ENCODE data around the gene HYAL2. TPM values are rescaled to one million over a fixed set of nuclear protein-coding genes. Genes with fewer than 3 reads are reported as not detected.
A peak's percentile ranks its signal among the peaks of the same experiment; 100 is the strongest.

Gene HYAL2
- total RNA-seq, 4 donors from 2014 or later = 112 to 289 (median 166) TPM

DNA sequence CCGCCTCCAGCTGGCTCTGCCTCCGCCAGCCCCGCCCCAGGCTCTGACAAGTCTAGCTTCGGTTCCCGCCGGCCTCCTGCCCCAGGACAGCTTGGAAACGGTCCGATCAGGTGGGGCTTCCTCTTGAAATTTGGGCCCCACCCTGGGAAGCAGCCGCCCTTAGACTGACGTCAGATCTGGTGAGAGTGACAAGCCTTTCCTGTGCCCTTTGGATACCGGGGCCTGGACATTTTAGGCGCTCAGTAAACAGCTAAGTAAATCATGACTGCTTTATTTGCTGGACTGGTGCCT, 23.0 kb downstream of the HYAL2 start:
- DNase-seq = no peak
- Histone ChIP-seq H3K27me3 (no peaks in the 10 kb centered on the region), H3K4me3 (peak overlapping the region; percentile 46 to 48), H3K36me3 (no peaks in the 10 kb centered on the region), H3K4me1 (peaks cover 0 to 8% of the 10 kb centered on the region in 2 donors), H3K27ac (peak overlapping the region; percentile 85 to 87), H3K9me3 (no peaks in the 10 kb centered on the region)
- intact Hi-C loops (cut with DNase I; ENCODE audit: low total_unique reads) = no loop called here
- no peak for TF ChIP-seq POLR2A (IDR thresholded peaks at IDR 0.05)
- TF ChIP-seq CTCF (IDR thresholded peaks at IDR 0.05) = no peak

GRCh38 chr3:50298836-50299637, 23.5 kb downstream of the HYAL2 start, which contains the start of the genes HYAL3 and NAA80:
Gene HYAL3, minus strand, starts transcription at chr3:50299405. Its CDS starts 3,803 bp downstream, at chr3:50295602.
Gene NAA80, minus strand, starts transcription at chr3:50299405. Its CDS starts 1,942 bp downstream, at chr3:50297463.
- Histone ChIP-seq H3K4me1 (peaks cover 0 to 8% of the 10 kb centered on the region in 2 donors), H3K27ac (peak within 1 kb of the TSS; percentile 87 to 92), H3K36me3 (no peaks in the 10 kb centered on the region), H3K27me3 (no peaks in the 10 kb centered on the region), H3K4me3 (peak within 1 kb of the TSS; percentile 52 to 70), H3K9me3 (no peaks in the 10 kb centered on the region)
- TF ChIP-seq CTCF (IDR thresholded peaks at IDR 0.05) = peak; percentile 12 to 65 (median 38)
- TF ChIP-seq POLR2A (IDR thresholded peaks at IDR 0.05) = peak; percentile 96 to 98
- intact Hi-C loops (cut with DNase I; ENCODE audit: low total_unique reads) = no loop called here
- peak; percentile 99 to 100 for DNase-seq

DNA sequence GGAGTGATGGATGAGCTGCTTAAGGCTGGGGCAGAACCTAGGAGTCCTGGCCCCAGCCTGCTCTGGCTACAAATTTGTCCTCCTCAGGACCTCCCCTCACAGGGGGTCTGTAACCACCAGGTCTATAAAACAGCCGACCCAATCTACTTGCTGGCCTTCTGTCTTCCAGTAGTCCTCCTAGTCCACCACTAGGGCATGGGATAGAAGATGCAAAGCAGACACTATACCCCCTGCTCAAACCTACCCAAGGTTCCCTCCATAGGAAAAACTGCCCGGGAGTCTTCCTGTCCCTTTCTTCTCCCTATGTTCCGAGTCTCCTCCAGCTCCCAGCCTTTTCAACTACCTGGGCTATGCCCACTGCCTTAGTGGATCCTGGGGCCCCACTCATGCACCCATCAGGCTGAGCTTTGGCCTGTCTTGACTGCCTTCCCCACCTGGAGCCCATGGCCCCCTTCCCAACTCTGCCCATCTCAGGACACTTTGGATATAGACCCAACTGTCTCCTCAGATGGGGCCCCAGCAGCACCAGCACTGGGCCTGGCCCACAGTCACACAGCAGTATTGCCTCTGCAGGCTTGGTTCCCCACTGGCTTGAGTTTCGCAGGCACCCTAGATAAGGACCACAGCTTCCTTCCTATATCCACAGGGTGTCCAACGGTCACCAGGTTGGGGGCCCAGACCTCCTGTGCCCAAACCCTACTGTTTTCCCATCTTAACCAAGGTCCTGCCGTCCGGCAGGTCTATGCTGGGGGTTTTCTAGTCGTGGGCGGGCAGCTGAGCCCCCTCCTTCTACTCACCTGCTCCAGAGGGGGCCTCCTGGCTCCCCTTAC, 24.4 kb downstream of the HYAL2 start:
- no peak for TF ChIP-seq CTCF (IDR thresholded peaks at IDR 0.05)
- no peak for TF ChIP-seq POLR2A (IDR thresholded peaks at IDR 0.05)
- H3K4me1 ChIP-seq = peaks cover 0 to 8% of the 10 kb centered on the region in 2 donors
- peak in 1 of 2 donors; percentile 31 for DNase-seq

GRCh38 chr3:50297384-50297775, 25.2 kb downstream of the HYAL2 start:
- Histone ChIP-seq H3K27me3 (no peaks in the 10 kb centered on the region), H3K9me3 (no peaks in the 10 kb centered on the region), H3K4me1 (peaks cover 0 to 8% of the 10 kb centered on the region in 2 donors), H3K27ac (no peak overlapping the region), H3K36me3 (no peaks in the 10 kb centered on the region), H3K4me3 (no peak overlapping the region)
- intact Hi-C loops (cut with DNase I; ENCODE audit: low total_unique reads) = no loop called here
- DNase-seq = peak in 1 of 2 donors; percentile 55
- TF ChIP-seq POLR2A (IDR thresholded peaks at IDR 0.05) (no peak), CTCF (IDR thresholded peaks at IDR 0.05) (no peak)

More for the DNA sequence above, 24.4 kb downstream of the HYAL2 start:
- no peaks in the 10 kb centered on the region for H3K9me3 ChIP-seq
- intact Hi-C loops (cut with DNase I; ENCODE audit: low total_unique reads) = no loop called here
- H3K27me3 ChIP-seq = no peaks in the 10 kb centered on the region
- peak overlapping the region; percentile 87 to 92 for H3K27ac ChIP-seq
- H3K36me3 ChIP-seq = no peaks in the 10 kb centered on the region
- H3K4me3 ChIP-seq = peak overlapping the region; percentile 52 to 70

Measured in uterus (tissue), 4 donors.